GM18502 (cell line): ENCODE data around the gene INTS1.
A peak's percentile ranks its signal among the peaks of the same experiment; 100 is the strongest.

Source experiments
- ATAC-seq: cut with Tn5 transposase; IDR thresholded peaks from one replicate; pipeline ENCODE4 v1.9.1; 2021; ENCODE audit warnings: mild to moderate bottlenecking; ENCODE audit not compliant: unreplicated experiment, poor library complexity

The INTS1 gene

GRCh38 chr7:1503816-1504775 lies at the start of gene INTS1:
Gene INTS1, minus strand, starts transcription at chr7:1504389. Its CDS starts 429 bp downstream, at chr7:1503960.
- peak; percentile 85 for ATAC-seq

- no peak for ATAC-seq
These were observed 49.5 kb upstream of the INTS1 start for GRCh38 chr7:1553512-1554210.

GRCh38 chr7:1552200-1552599 lies 48.0 kb upstream of the INTS1 start:
- ATAC-seq = no peak

GRCh38 chr7:1550846-1551155 lies 46.6 kb upstream of the INTS1 start:
- ATAC-seq = no peak

- no peak for ATAC-seq
These were observed 46.0 kb upstream of the INTS1 start for GRCh38 chr7:1550005-1550845.

GRCh38 chr7:1549357-1550004 lies 45.3 kb upstream of the INTS1 start:
- ATAC-seq = no peak

- ATAC-seq = no peak
These were observed 44.8 kb upstream of the INTS1 start for GRCh38 chr7:1548944-1549343.

- ATAC-seq = no peak
These were observed 44.2 kb upstream of the INTS1 start for GRCh38 chr7:1548438-1548831.

- ATAC-seq = no peak
These were observed 43.7 kb upstream of the INTS1 start for GRCh38 chr7:1547777-1548437.

- no peak for ATAC-seq
These were observed 43.0 kb upstream of the INTS1 start for GRCh38 chr7:1546909-1547776.

GRCh38 chr7:1546274-1546908 lies 42.2 kb upstream of the INTS1 start:
- ATAC-seq = no peak

GRCh38 chr7:1545417-1546246 lies 41.4 kb upstream of the INTS1 start:
- no peak for ATAC-seq

- no peak for ATAC-seq
These were observed 40.8 kb upstream of the INTS1 start for GRCh38 chr7:1544896-1545416.

GRCh38 chr7:1544178-1544895 lies 40.1 kb upstream of the INTS1 start:
- no peak for ATAC-seq

GRCh38 chr7:1543826-1544177 lies 39.6 kb upstream of the INTS1 start:
- ATAC-seq = no peak

GRCh38 chr7:1542841-1543747 lies 38.9 kb upstream of the INTS1 start:
- ATAC-seq = no peak
